GM21529 (cell line): ENCODE data around the gene WDPCP.
A peak's percentile ranks its signal among the peaks of the same experiment; 100 is the strongest.
"Not testable (repeated sequence)": the region's sequence is repeated elsewhere in the genome, so short reads cannot be mapped to it uniquely, and the experiment has no call there.

Experiments
- ATAC-seq: cut with Tn5 transposase; IDR thresholded peaks from one replicate; pipeline ENCODE4 v1.9.1; 2021; ENCODE audit not compliant: unreplicated experiment

WDPCP gene

DNA sequence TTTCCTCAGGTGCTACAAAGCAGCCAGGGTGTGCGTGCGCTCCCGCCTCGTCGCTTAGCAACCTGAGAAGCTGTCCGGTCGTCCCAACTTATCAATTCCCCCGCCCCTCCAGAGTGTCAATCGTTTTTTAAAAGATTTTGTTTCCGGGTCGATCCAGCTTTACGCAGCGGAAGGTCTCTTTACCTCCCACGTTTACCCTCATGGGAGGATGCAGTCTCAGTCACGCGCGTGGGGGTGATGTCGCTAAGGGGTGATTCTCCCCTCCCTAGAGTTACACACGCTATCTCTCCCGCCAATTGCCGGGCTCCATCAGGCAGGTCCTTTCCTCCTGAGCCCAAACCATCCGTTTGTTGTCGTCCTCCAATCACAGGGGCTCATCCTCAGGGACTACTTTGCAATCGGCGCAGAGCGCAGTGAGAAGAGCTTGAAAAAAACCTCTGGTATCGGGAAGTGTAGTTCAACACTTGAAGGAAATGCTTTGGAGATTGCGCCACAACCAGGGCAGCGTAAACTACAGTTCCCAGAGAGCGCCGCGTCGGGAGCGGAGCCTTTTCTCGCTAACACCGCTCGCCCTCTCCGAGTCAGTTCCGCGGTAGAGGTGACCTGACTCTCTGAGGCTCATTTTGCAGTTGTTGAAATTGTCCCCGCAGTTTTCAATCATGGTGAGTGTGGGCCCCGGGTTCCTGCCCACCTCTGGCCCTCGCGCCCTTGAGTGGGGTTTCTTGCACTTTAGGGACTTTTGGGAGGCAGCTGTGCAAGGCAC, at the start of gene WDPCP, which contains the start of gene MDH1:
WDPCP (minus strand) TSS at position 93 of the 763 bp plus-strand sequence. CDS start 206 bp downstream, outside the sequence.
MDH1 (plus strand) TSS at position 579 of the 763 bp plus-strand sequence; CDS start at position 660, 81 bp downstream.
- ATAC-seq, result peak; percentile 82

GRCh38 chr2:63632382-63632781, 44.1 kb upstream of the WDPCP start:
- no peak for ATAC-seq

- ATAC-seq, result no peak
Observed at GRCh38 chr2:63631501-63631900, 43.2 kb upstream of the WDPCP start.

DNA sequence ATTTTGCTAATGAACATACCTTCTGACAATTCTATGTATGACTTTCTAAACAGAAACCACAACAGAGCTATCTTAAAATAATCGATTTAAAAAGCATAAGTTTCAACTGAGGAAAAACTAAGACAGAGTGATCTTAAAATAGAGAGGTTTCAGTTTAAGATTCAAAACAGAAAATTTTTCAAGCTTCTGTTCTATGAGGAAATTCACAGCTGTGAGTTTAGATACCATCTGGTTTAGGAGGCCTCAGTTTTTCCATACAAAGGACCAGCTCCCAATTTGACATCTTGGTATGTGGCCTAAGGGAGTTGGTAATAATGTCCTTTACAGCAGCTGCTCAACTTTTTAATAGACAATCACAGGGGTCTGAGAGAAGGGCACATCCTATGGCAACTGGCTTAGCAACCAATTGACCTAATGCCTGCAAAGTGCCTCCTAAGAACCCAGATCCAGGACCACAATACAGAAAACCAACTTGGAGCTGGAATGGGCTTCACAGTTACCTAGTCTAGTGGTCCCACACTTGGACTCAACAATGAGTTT, 40.2 kb upstream of the WDPCP start:
- ATAC-seq, result no peak

DNA sequence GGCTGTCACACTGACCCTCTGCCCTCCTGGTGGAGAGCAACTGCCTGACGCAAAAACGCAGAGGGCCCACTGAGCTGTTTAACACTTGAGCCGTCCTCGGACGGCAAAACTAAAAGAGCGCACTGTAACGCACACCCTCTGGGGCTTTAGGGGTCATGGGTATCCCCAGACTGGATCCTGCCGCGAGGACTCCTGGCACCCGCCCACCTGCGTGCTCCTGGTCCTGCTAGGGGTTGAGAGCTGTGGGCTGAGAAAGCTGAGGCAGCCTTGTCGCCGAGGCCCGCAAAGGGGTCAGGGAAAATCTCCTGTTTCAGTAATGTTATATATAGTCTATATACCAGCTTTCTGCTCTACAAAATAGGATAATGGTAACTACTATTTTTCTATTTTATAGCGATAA, 39.6 kb upstream of the WDPCP start:
- ATAC-seq, result no peak

GRCh38 chr2:63623763-63624162, 35.5 kb upstream of the WDPCP start:
- ATAC-seq, result not testable (repeated sequence)

- ATAC-seq, result no peak
Observed at GRCh38 chr2:63622751-63623150, 34.5 kb upstream of the WDPCP start.

DNA sequence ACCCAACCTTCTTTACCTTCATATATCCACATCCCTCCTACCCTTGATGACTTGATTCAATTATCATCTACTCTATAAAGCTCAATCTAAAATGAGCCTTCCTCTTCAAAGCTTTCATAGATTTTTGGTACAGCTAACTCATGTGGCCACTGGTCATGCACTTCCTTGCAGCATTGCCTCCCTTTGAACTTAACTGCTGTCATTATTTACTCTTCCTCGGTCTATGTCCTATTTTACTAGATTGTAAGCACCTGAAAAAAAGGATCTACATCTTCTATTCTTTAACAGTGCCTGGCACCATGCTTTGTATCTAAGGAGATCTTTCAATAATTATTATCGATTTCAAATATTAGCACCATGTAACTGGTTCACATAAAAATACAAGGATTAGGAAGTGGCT, 31.1 kb upstream of the WDPCP start:
- no peak for ATAC-seq

DNA sequence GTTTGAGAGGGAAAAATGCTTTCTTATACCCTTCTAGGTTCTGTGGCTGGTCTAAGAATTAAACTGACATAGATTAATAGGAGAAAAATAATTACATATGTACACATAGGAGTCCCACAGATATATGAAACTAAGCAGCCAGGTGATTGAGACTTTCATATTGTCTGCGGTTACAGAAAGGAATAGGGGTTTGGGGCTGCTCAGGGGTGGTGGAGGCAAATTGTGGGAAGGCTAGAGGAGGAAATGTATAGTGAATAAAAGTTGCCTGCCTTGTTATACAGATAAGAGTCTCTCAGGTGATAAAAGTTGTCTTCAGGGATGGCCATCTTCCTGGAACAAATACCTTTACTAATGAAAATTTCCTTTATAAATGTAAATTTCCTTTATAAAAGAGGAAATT, 29.1 kb upstream of the WDPCP start:
- no peak for ATAC-seq

GRCh38 chr2:63614983-63615945, 27.0 kb upstream of the WDPCP start:
- ATAC-seq, result no peak

DNA sequence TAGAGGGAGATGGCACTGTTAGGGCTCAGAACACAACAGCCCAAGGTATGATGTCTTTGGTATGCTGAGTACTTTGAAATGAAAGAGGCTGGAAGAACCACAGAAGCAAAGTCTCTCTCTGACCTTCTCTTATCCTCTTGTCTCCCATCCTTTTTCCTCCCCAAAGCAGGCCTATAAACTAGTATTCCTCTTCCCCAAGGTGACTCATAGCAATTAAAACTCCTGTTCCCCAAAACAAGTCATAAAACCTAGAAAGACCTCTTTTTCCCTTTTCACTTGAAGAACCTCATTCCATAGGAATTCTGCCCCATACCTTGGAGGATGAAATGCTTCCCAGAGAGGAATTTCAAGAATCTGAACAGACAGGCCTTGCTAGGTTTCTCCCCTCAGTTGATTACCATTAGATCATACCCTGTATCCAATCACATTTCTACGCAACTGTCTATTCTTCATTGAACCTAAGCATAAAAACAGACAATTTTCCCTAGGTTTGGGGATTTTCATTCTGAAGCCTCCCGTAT, 26.2 kb upstream of the WDPCP start:
- no peak for ATAC-seq

DNA sequence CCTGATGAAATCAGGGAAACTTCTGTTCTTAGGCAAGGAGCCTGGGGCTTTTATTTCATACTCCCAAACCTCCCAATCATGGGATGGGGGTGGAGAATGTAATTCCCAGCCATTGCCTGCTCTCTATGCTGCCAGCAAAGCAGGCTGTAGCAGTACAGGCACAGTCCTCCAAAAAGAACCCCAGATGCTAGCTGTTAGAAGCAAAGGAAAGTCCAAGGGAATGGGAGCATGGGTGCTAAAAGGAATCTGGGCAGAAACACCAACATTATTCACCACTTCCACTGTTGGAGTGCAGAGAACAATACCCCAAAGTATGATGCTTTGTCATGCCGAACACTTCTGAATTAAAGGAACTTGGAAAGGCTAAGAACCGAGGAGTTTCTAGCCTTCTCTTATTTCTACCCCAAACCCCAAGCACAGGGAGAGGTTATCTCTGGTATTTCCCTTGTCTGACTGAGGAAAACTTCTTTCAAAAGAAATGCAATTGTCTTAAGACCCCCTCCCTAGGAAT, 25.2 kb upstream of the WDPCP start:
- no peak for ATAC-seq

- no peak for ATAC-seq
Observed at GRCh38 chr2:63610525-63610924, 22.2 kb upstream of the WDPCP start.

GRCh38 chr2:63608865-63609264, 20.6 kb upstream of the WDPCP start:
- not testable (repeated sequence) for ATAC-seq

- no peak for ATAC-seq
Observed at GRCh38 chr2:63604666-63605065, 16.4 kb upstream of the WDPCP start.

GRCh38 chr2:63600881-63601460, 12.7 kb upstream of the WDPCP start:
- ATAC-seq, result no peak

- ATAC-seq, result no peak
Observed at GRCh38 chr2:63598981-63599380, 10.7 kb upstream of the WDPCP start.

DNA sequence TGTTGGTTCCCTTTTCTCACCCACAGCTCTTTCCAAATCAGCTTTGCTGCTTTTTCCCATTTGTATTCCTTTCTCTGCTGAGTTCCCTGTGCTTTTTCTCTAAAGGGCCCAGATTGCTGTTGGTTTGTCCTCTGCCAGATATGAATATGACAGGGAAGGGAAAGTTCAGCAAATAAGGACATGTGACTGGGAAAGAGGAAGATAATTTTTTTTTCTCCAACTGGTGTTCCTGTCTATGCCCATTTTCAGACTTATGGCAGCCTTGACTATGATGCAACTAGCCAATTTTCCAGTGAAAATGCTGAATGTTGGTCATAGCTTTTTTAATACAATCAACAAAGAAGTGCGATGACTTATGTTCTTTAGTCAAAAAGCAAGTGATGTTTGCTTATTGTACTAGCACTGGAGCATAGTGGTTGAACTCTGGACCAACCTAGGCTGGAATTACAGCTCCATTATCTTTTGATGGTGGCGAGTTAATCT, 8.2 kb upstream of the WDPCP start:
- ATAC-seq, result no peak

DNA sequence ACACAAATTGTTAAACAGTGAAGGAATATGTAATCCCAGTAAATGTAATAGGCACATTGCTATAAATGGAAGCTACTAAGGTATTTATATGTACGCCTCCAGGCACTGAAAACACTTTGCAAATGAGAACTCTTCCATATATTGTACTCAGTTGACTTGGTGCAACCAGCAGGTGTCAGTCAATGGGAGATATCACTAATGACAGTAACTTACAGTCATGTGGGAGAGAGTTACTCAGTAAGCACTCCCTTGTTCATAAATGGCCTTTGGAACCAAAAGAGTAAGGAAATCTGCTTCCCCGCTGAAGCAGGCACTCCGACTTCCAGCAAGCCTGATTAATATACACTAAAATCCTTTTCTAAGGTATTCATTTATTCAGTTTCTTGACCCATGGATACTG, 6.4 kb upstream of the WDPCP start:
- ATAC-seq, result no peak

DNA sequence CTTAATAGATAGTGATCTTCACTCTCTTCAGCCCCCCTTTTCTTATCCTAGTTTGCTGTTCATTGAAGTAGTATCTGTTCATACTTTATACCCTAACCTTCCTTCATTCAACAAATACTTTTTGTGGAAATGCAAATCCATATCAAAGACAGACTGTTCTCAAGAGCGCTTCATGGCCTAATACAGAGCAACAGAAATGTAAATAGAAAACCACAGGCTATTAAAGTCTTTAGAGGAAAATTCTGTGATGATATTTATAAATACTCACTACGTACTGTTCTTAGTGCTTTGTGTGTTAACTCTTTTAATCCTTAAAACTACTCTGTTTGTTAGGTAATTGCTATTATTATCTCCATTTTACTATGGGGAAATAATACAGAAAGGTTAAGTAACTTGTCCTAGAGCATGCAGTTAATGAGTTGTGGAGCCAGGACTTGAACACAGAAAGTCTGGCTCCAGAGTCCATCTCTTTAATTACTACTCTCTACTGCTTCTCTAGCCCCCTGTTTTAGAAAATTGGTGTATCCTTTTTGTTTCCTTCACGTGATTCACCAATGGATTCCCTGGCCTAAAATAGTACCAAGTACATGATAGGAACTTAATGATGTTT, 3.4 kb upstream of the WDPCP start:
- ATAC-seq, result no peak
